HepG2 (cell line): ENCODE measurements around the gene NUP62. TPM values are rescaled to one million over a fixed set of nuclear protein-coding genes. Genes with fewer than 3 reads are reported as not detected.

Experiments
- ATF3 ChIP-seq: sonication (generic); formaldehyde crosslinking; IDR thresholded peaks from 2 replicates; pipeline ENCODE4 v1.4.0; 2020; ENCODE audit warnings: missing genetic modification reagents
- ATM ChIP-seq: fragments of 450-650 bp; IDR thresholded peaks from 2 replicates; pipeline ENCODE4 v1.7.1; 2017; ENCODE audit warnings: mild to moderate bottlenecking, borderline replicate concordance
- DMAP1 ChIP-seq: IDR thresholded peaks from 2 replicates; pipeline ENCODE4 v1.6.1; 2016
- EED ChIP-seq: sonication (generic); formaldehyde crosslinking; IDR thresholded peaks from 2 replicates; pipeline ENCODE4 v1.5.0; 2020; ENCODE audit warnings: mild to moderate bottlenecking, missing genetic modification reagents
- GABPB1 ChIP-seq: IDR thresholded peaks from 2 replicates; pipeline ENCODE4 v1.6.1; 2016; ENCODE audit warnings: mild to moderate bottlenecking, missing genetic modification reagents, moderate library complexity, missing compliant biosample characterization
- MAF1 ChIP-seq: sonication (generic); formaldehyde crosslinking; IDR thresholded peaks from 2 replicates; pipeline ENCODE4 v1.5.0; 2020; ENCODE audit warnings: missing genetic modification reagents, borderline replicate concordance
- TCF12 ChIP-seq, 2 experiments: fragments of 450-650 bp in 1 of 2; sonication (generic) in 1 of 2; formaldehyde crosslinking in 1 of 2; IDR thresholded peaks; 2 replicates each; pipeline versions ENCODE4 v1.6.1 to v1.8.0; 2017 to 2022; ENCODE audit warnings: antibody characterized with exemption in 1 of 2, mild to moderate bottlenecking in 1 of 2, missing genetic modification reagents in 1 of 2, moderate library complexity in 1 of 2
- U2AF2 ChIP-seq: fragments of 200-400 bp; formaldehyde crosslinking; IDR thresholded peaks from 2 replicates; pipeline ENCODE4 v1.6.1; 2017; ENCODE audit warnings: low read depth, mild to moderate bottlenecking, low read length
- UBTF ChIP-seq: sonication (generic); formaldehyde crosslinking; IDR thresholded peaks from 2 replicates; pipeline ENCODE4 v1.4.0; 2020; ENCODE audit warnings: mild to moderate bottlenecking, missing genetic modification reagents
- ZBTB49 ChIP-seq: sonication (generic); formaldehyde crosslinking; IDR thresholded peaks from 2 replicates; pipeline ENCODE4 v1.4.0; 2020; ENCODE audit warnings: missing genetic modification reagents, borderline replicate concordance
- ZNF24 ChIP-seq: fragments of 450-650 bp; IDR thresholded peaks from 2 replicates; pipeline ENCODE4 v1.6.1; 2017; ENCODE audit warnings: antibody characterized with exemption, mild to moderate bottlenecking
- ZNF337 ChIP-seq: sonication (generic); formaldehyde crosslinking; IDR thresholded peaks from 2 replicates; pipeline ENCODE4 v1.5.1; 2020; ENCODE audit warnings: missing genetic modification reagents, low read depth, mild to moderate bottlenecking, borderline replicate concordance
- ZNF720 ChIP-seq: sonication (generic); formaldehyde crosslinking; IDR thresholded peaks from 2 replicates; pipeline ENCODE4 v1.4.0; 2020; ENCODE audit warnings: missing genetic modification reagents
- ZNF749 ChIP-seq: sonication (generic); formaldehyde crosslinking; IDR thresholded peaks from 2 replicates; pipeline ENCODE4 v1.8.0; 2022; ENCODE audit warnings: mild to moderate bottlenecking, missing genetic modification reagents, moderate library complexity, borderline replicate concordance
- ZSCAN20 ChIP-seq: sonication (generic); formaldehyde crosslinking; IDR thresholded peaks from 2 replicates; pipeline ENCODE4 v1.4.0; 2020; ENCODE audit warnings: missing genetic modification reagents, mild to moderate bottlenecking, borderline replicate concordance
- ZSCAN31 ChIP-seq: sonication (generic); formaldehyde crosslinking; IDR thresholded peaks from 2 replicates; pipeline ENCODE4 v1.5.0; 2020; ENCODE audit warnings: low read depth, mild to moderate bottlenecking, missing genetic modification reagents
- polyA plus RNA-seq, 8 experiments: library from polyadenylated mRNA; depleted of rRNA in 3 of 8; stranded (reverse) in 7 of 8; unstranded in 1 of 8; fragments of >200 nt; fragmentation: Illumina TruSeq in 4 of 8; extraction: Trizol in 4 of 8; gene quantifications; 2 replicates each; pipeline versions ENCODE4 v1.2.1 to v1.2.3, GENCODE V29; 2011 to 2016; ENCODE audit warnings: low read depth in 4 of 8, missing spikeins in 1 of 8, mixed read lengths in 1 of 8; ENCODE audit not compliant: insufficient read depth in 1 of 8
- total RNA-seq, 5 experiments: library from RNA; depleted of rRNA; stranded (reverse); fragments of >200 nt; fragmentation: Illumina TruSeq; extraction: Trizol; gene quantifications; 2 replicates each; pipeline ENCODE4 v1.2.3, GENCODE V29; 2016; ENCODE audit warnings: low read depth in 1 of 5
- TF ChIP-seq, protein P1 (sequence below): sonication (generic); formaldehyde crosslinking; conservative IDR thresholded peaks from 2 replicates; pipeline ENCODE4 v1.8.0; 2022; ENCODE audit warnings: missing genetic modification reagents
- TF ChIP-seq, protein P2 (sequence below): sonication (generic); formaldehyde crosslinking; IDR thresholded peaks from 2 replicates; pipeline ENCODE4 v1.5.0; 2020; ENCODE audit warnings: mild to moderate bottlenecking, low read depth, missing genetic modification reagents, borderline replicate concordance

Gene NUP62
- total and polyA plus RNA-seq, 2 of the 13 experiments (the other 11 are each of a cell fraction or from before 2014, with no cell fraction given): 16.5 to 41.5 TPM

- TF ChIP-seq, protein P1, sequence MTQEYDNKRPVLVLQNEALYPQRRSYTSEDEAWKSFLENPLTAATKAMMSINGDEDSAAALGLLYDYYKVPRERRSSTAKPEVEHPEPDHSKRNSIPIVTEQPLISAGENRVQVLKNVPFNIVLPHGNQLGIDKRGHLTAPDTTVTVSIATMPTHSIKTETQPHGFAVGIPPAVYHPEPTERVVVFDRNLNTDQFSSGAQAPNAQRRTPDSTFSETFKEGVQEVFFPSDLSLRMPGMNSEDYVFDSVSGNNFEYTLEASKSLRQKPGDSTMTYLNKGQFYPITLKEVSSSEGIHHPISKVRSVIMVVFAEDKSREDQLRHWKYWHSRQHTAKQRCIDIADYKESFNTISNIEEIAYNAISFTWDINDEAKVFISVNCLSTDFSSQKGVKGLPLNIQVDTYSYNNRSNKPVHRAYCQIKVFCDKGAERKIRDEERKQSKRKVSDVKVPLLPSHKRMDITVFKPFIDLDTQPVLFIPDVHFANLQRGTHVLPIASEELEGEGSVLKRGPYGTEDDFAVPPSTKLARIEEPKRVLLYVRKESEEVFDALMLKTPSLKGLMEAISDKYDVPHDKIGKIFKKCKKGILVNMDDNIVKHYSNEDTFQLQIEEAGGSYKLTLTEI (CRISPR knock-in tag): no peak
- TF ChIP-seq ZSCAN20 (CRISPR knock-in tag) (peak; percentile 89), ZSCAN31 (CRISPR knock-in tag) (no peak), ZNF337 (CRISPR knock-in tag) (peak; percentile 40; the same call in 1 of the 2 replicates), UBTF (peak; percentile 74), ZNF720 (CRISPR knock-in tag) (no peak), ATF3 (CRISPR knock-in tag) (peak; percentile 14; the same call in 1 of the 2 replicates), EED (CRISPR knock-in tag) (no peak), DMAP1 (CRISPR knock-in tag) (peak; percentile 93; the same call in 1 of the 2 replicates), ZNF24 (no peak), GABPB1 (CRISPR knock-in tag) (peak; percentile 76; the same call in 1 of the 2 replicates), U2AF2 (no peak), MAF1 (no peak; the same call in 1 of the 2 replicates), ZNF749 (peak; percentile 62), TCF12 (IDR thresholded peaks at IDR 0.05) (no peak), TCF12 (CRISPR knock-in tag; IDR thresholded peaks at IDR 0.05) (no peak), ATM (no peak), ZBTB49 (CRISPR knock-in tag) (0 out of 2 replicates have a peak, but pooled peaks have one; percentile 28)
- TF ChIP-seq, protein P2, sequence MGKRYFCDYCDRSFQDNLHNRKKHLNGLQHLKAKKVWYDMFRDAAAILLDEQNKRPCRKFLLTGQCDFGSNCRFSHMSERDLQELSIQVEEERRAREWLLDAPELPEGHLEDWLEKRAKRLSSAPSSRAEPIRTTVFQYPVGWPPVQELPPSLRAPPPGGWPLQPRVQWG (CRISPR knock-in tag): no peak
Observed at GRCh38 chr19:49929121-49929610, at the start of gene NUP62, which contains the start of gene ATF5 (continued).
